Lung (tissue), 12 donors: ENCODE results near the gene GMEB2. TPM values are rescaled to one million over a fixed set of nuclear protein-coding genes. Genes with fewer than 3 reads are reported as not detected.
A peak's percentile ranks its signal among the peaks of the same experiment; 100 is the strongest.
"Not testable (repeated sequence)": the region's sequence is repeated elsewhere in the genome, so short reads cannot be mapped to it uniquely, and the experiment has no call there.

ENCODE experiments used
- ATAC-seq: fragments of 200-7000 bp; cut with Tn5 transposase; one replicate; pipeline ENCODE4 v1.9.1; 2020; ENCODE audit warnings: moderate number of reproducible peaks; ENCODE audit not compliant: insufficient read depth, low FRiP score
- DNase-seq, 3 donors: peaks; one replicate each; pipeline ENCODE4 v3.0.0-alpha.2; 2013 to 2017
- H3K27ac ChIP-seq, 2 donors: one replicate each; pipeline ENCODE4 v1.5.1; 2013; ENCODE audit warnings: mild to moderate bottlenecking in 2 of 2, moderate library complexity in 2 of 2, control low read depth in 1 of 2, inconsistent platforms in 1 of 2, low read depth in 1 of 2, low read length in 1 of 2
- H3K27me3 ChIP-seq, 3 donors: one replicate each; pipeline ENCODE4 v1.5.1; 2013; ENCODE audit warnings: low read length in 2 of 3; ENCODE audit not compliant: control insufficient read depth in 3 of 3, insufficient read depth in 3 of 3
- H3K36me3 ChIP-seq, 4 donors: one replicate each; pipeline ENCODE4 v1.5.1; 2013; ENCODE audit warnings: low read length in 4 of 4, mild to moderate bottlenecking in 1 of 4, moderate library complexity in 1 of 4; ENCODE audit not compliant: control insufficient read depth in 4 of 4, insufficient read depth in 4 of 4
- H3K4me1 ChIP-seq, 5 donors: one replicate each; pipeline ENCODE4 v1.5.1; 2013; ENCODE audit warnings: low read length in 5 of 5, mild to moderate bottlenecking in 2 of 5, moderate library complexity in 1 of 5; ENCODE audit not compliant: control insufficient read depth in 5 of 5, insufficient read depth in 5 of 5
- H3K4me3 ChIP-seq: one replicate; pipeline ENCODE4 v1.5.1; 2013; ENCODE audit warnings: mild to moderate bottlenecking, control low read depth, moderate library complexity
- H3K9ac ChIP-seq, 2 donors: one replicate each; pipeline ENCODE4 v1.5.1; 2013; ENCODE audit warnings: low read length in 2 of 2, control low read depth in 1 of 2; ENCODE audit not compliant: insufficient read depth in 1 of 2
- H3K9me3 ChIP-seq, 4 donors: one replicate each; pipeline ENCODE4 v1.5.1; 2013; ENCODE audit warnings: low read length in 3 of 4, mild to moderate bottlenecking in 1 of 4, moderate library complexity in 1 of 4; ENCODE audit not compliant: control insufficient read depth in 4 of 4, insufficient read depth in 3 of 4
- WGBS, 2 donors: extraction: QIAGEN DNeasy Blood & Tissue Kit; methylation state at CpG; one replicate each; pipeline ENCODE4 v1.1.7; 2013; 5-methylcytosine and 5-hydroxymethylcytosine counted together
- polyA plus RNA-seq, 2 donors: library from polyadenylated mRNA; stranded (reverse); fragments of 200-250 nt; gene quantifications; one replicate each; pipeline ENCODE4 v1.2.1, GENCODE V29; 2013
- total RNA-seq, 2 donors: library from RNA; depleted of rRNA in 1 of 2; stranded (reverse); fragments of >200 nt in 1 of 2; gene quantifications; one replicate each; pipeline ENCODE4 v1.2.1, GENCODE V29; 2014 to 2021
- TF ChIP-seq, protein P1 (sequence below): IDR thresholded peaks from 2 replicates; pipeline ENCODE4 v1.5.1; 2012; ENCODE audit warnings: mild to moderate bottlenecking; ENCODE audit errors: control extremely low read depth, extremely low read depth
- donor health status: control.
- donor health status: control.
- donor health status: Bipolar disorder and iron deficiency.
- donor health status: healthy.
- donor health status: DM: yes; HTN: yes; CAD: no.

GMEB2 gene
- total and polyA plus RNA-seq, 4 donors, result 7.6 to 12.9 (median 10.3) TPM

DNA sequence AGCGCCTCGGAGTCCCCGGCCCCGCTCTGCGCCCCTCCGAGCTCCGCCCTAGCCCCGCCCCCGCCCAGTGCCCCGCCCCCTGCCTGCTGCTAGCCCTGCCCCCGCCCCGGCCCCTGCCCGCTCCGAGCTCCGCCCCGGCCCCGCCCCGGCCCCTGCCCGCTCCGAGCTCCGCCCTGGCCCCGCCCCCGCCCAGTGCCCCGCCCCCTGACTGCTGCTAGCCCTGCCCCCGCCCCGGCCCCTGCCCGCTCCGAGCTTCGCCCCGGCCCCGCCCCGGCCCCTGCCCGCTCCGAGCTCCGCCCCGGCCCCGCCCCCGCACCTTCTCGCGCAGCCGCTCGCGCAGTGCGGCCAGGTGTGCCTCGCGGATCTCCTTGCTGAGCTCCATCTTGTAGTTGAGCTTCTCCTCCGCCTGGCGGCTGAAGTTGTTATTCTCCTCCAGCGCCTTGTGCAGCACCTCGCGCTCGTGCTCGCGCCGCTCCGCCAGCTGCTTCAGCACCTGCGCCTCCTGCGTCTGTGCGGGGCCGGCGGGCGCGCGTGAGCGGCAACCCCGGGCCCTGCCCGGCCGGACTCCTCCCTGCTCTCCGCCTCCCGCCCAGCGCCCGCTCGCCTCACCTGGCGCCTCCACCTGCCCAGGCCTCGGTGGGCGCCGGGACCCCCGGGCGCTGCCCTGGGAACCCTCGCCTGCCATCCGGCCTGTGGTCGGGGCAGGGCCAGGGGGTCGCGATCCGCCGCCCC lies 15.1 kb upstream of the GMEB2 start:
- DNase-seq (peak; percentile 78 to 97 (median 87)), ATAC-seq (peak; percentile 86)
- H3K27ac ChIP-seq, result peak overlapping the region; percentile 70 to 97
- no peaks in the 10 kb centered on the region for H3K27me3 ChIP-seq
- H3K9me3 ChIP-seq, result no peaks in the 10 kb centered on the region
- no peak overlapping the region for H3K9ac ChIP-seq
- peaks cover 0 to 11% (median 0%) of the 10 kb centered on the region in 5 donors for H3K4me1 ChIP-seq
- H3K4me3 ChIP-seq, result peak overlapping the region; percentile 50
- 3% methylated on average over 50 to 86 of the region's 86 CpGs for WGBS, 2 donors
- TF ChIP-seq, protein P1, sequence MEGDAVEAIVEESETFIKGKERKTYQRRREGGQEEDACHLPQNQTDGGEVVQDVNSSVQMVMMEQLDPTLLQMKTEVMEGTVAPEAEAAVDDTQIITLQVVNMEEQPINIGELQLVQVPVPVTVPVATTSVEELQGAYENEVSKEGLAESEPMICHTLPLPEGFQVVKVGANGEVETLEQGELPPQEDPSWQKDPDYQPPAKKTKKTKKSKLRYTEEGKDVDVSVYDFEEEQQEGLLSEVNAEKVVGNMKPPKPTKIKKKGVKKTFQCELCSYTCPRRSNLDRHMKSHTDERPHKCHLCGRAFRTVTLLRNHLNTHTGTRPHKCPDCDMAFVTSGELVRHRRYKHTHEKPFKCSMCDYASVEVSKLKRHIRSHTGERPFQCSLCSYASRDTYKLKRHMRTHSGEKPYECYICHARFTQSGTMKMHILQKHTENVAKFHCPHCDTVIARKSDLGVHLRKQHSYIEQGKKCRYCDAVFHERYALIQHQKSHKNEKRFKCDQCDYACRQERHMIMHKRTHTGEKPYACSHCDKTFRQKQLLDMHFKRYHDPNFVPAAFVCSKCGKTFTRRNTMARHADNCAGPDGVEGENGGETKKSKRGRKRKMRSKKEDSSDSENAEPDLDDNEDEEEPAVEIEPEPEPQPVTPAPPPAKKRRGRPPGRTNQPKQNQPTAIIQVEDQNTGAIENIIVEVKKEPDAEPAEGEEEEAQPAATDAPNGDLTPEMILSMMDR, result no peak
- peaks cover 0 to 4% (median 0%) of the 10 kb centered on the region in 4 donors for H3K36me3 ChIP-seq

DNA sequence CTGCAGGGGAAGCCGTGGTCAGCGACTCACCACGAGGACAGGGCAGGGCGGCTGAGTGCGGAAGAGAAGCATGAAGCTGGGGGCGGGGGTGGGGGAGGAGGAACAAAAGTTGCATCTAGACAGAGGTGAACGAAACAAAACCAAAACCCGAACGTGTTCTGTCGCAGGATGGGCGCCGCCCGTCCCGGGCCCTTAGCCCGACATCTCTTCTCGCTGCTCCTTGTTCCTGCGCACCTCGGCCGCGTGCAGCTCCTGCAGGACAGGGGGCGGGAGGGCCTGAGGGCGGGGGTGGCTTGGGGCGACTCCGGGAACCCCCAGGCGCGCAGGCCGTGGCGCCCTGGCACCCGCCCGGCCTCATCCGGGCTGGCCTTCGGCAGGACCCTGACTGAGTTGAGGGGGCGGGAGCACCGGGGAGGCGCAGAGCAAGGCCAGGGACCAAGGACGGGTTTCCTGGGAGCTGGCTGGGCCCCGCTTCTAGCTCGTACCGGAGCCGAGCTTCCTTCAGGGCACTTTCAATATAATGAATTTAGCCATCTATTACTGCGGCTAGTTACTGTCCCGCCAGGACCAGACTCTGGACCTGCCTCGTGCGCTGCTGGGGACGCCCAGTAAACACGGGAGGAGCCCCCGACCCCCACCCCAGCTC lies 14.4 kb upstream of the GMEB2 start:
- DNase-seq (no peak), ATAC-seq (peak; percentile 28)
- H3K4me1 ChIP-seq, result peaks cover 0 to 13% (median 0%) of the 10 kb centered on the region in 5 donors
- H3K4me3 ChIP-seq, result peak overlapping the region; percentile 50
- peaks cover 0 to 4% (median 0%) of the 10 kb centered on the region in 4 donors for H3K36me3 ChIP-seq
- TF ChIP-seq, protein P1, result no peak
- peak overlapping the region; percentile 70 to 97 for H3K27ac ChIP-seq
- 3 to 38% methylated on average over 36 to 42 of the region's 47 CpGs for WGBS, 2 donors
- H3K9me3 ChIP-seq, result no peaks in the 10 kb centered on the region
- H3K9ac ChIP-seq, result no peak overlapping the region
- no peaks in the 10 kb centered on the region for H3K27me3 ChIP-seq

DNA sequence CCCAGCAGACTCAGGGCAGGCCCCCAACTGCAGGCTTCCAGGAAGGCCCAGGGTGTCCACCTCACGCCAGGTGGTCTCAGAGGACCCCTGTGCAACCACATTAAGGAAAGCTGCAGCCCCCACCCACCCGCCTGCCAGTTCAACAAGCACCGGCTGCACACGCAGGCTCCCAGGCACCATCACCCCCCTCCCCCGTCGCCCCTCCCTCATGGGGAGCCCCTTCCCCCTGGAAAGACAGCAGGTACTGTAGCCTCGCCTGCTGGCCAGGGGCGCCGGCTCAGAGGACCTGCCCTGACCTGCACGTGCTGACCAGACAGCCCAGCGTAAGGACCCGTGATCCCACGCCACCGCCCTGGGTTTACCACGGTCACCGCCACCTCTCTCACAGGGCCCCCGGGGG lies 13.8 kb upstream of the GMEB2 start:
- not testable (repeated sequence) for H3K9me3 ChIP-seq, H3K27me3 ChIP-seq, DNase-seq, H3K4me3 ChIP-seq, ATAC-seq, H3K9ac ChIP-seq, H3K36me3 ChIP-seq
- H3K27ac ChIP-seq, result peak overlapping the region; percentile 73 to 82
- WGBS, 2 donors, result 32 to 81% methylated on average over 8 to 16 of the region's 17 CpGs
- H3K4me1 ChIP-seq, result peaks cover 0 to 13% (median 0%) of the 10 kb centered on the region in 5 donors

DNA sequence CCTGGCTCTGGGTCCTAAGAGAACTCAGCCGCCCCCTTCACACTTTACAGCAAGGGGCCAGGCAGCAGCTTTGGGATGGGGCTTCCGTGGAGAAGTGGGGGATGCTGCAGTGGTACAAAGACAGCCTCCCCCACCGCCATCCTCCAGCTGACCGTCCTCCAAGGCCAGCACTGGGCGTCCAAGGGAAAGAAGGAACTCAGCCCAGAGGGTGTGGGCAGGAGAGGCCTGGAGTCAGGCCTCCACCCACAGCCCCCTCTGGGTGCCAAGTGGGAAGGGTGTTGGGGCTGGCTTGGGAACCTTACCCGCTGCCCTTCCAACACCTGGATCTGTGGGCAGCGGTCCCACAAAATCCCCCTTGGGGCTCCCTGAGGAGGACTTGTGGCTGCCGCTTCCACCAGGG lies 13.2 kb upstream of the GMEB2 start:
- no peak for DNase-seq
- WGBS, 2 donors, result 69 to 70% methylated on average over 8 of the region's 8 CpGs
- Histone ChIP-seq H3K27ac (peak overlapping the region; percentile 61 to 82), H3K9ac (no peak overlapping the region), H3K4me3 (no peak overlapping the region), H3K4me1 (peaks cover 0 to 13% (median 0%) of the 10 kb centered on the region in 5 donors), H3K27me3 (no peaks in the 10 kb centered on the region), H3K9me3 (no peaks in the 10 kb centered on the region), H3K36me3 (peaks cover 0 to 4% (median 0%) of the 10 kb centered on the region in 4 donors)
- TF ChIP-seq, protein P1, result no peak
- ATAC-seq, result no peak
